IPS-20b (cell line): ENCODE measurements around the gene STAT5B.
"Not testable (repeated sequence)": the region's sequence is repeated elsewhere in the genome, so short reads cannot be mapped to it uniquely, and the experiment has no call there.

Experiments used
- H3K27ac ChIP-seq: one replicate; pipeline ENCODE4 v1.5.1; 2013; ENCODE audit warnings: low read length
- H3K27me3 ChIP-seq: 2 replicates; pipeline ENCODE4 v1.6.1; 2013; ENCODE audit warnings: mild to moderate bottlenecking, low read length, inconsistent platforms; ENCODE audit not compliant: insufficient read depth
- H3K36me3 ChIP-seq: 2 replicates; pipeline ENCODE4 v1.6.1; 2013; ENCODE audit warnings: low read depth, mild to moderate bottlenecking, inconsistent platforms, low read length, moderate library complexity; ENCODE audit not compliant: insufficient read depth
- H3K4me1 ChIP-seq: 2 replicates; pipeline ENCODE4 v1.6.1; 2013; ENCODE audit warnings: mild to moderate bottlenecking, control low read depth, inconsistent platforms, low read length, moderate library complexity; ENCODE audit not compliant: insufficient read depth
- H3K4me3 ChIP-seq: 2 replicates; pipeline ENCODE4 v1.5.1; 2013; ENCODE audit warnings: mild to moderate bottlenecking, low read length, inconsistent platforms
- H3K9ac ChIP-seq: 2 replicates; pipeline ENCODE4 v1.6.1; 2013; ENCODE audit warnings: low read depth, mild to moderate bottlenecking, inconsistent platforms, low read length, moderate library complexity
- H3K9me3 ChIP-seq: 2 replicates; pipeline ENCODE4 v1.6.1; 2013; ENCODE audit warnings: mild to moderate bottlenecking, low read depth, low read length, inconsistent platforms; ENCODE audit not compliant: insufficient read depth

STAT5B gene

GRCh38 chr17:42236760-42237159 is 39.4 kb downstream of the STAT5B start:
- no peaks in the 10 kb centered on the region for H3K36me3 ChIP-seq
- H3K4me1 ChIP-seq = no peaks in the 10 kb centered on the region
- H3K9ac ChIP-seq = no peak overlapping the region
- no peak overlapping the region for H3K27ac ChIP-seq
- no peaks in the 10 kb centered on the region for H3K9me3 ChIP-seq
- no peaks in the 10 kb centered on the region for H3K27me3 ChIP-seq
- no peak overlapping the region for H3K4me3 ChIP-seq

- H3K9ac ChIP-seq = no peak overlapping the region
- no peak overlapping the region for H3K4me3 ChIP-seq
- no peaks in the 10 kb centered on the region for H3K4me1 ChIP-seq
- no peaks in the 10 kb centered on the region for H3K36me3 ChIP-seq
- H3K27me3 ChIP-seq = no peaks in the 10 kb centered on the region
- H3K9me3 ChIP-seq = no peaks in the 10 kb centered on the region; the same call in 1 of the 2 replicates
- no peak overlapping the region for H3K27ac ChIP-seq
These were observed 42.2 kb downstream of the STAT5B start for GRCh38 chr17:42233994-42234393.

- Histone ChIP-seq H3K27me3 (no peaks in the 10 kb centered on the region), H3K4me1 (no peaks in the 10 kb centered on the region), H3K27ac (no peak overlapping the region), H3K9ac (no peak overlapping the region), H3K4me3 (no peak overlapping the region), H3K9me3 (no peaks in the 10 kb centered on the region; the same call in 1 of the 2 replicates), H3K36me3 (no peaks in the 10 kb centered on the region)
These were observed 43.0 kb downstream of the STAT5B start for GRCh38 chr17:42233156-42233555.

- H3K36me3 ChIP-seq = no peaks in the 10 kb centered on the region
- no peaks in the 10 kb centered on the region; the same call in 1 of the 2 replicates for H3K9me3 ChIP-seq
- no peaks in the 10 kb centered on the region for H3K27me3 ChIP-seq
- no peaks in the 10 kb centered on the region for H3K4me1 ChIP-seq
- H3K9ac ChIP-seq = no peak overlapping the region
- no peak overlapping the region for H3K27ac ChIP-seq
- no peak overlapping the region for H3K4me3 ChIP-seq
These were observed 46.0 kb downstream of the STAT5B start for GRCh38 chr17:42230225-42230624.

- no peaks in the 10 kb centered on the region for H3K27me3 ChIP-seq
- H3K4me3 ChIP-seq = no peak overlapping the region
- no peaks in the 10 kb centered on the region; the same call in 1 of the 2 replicates for H3K9me3 ChIP-seq
- no peaks in the 10 kb centered on the region for H3K4me1 ChIP-seq
- no peak overlapping the region for H3K9ac ChIP-seq
- no peak overlapping the region for H3K27ac ChIP-seq
- H3K36me3 ChIP-seq = peaks cover 8% of the 10 kb centered on the region
These were observed 48.1 kb downstream of the STAT5B start for GRCh38 chr17:42227849-42228700.

GRCh38 chr17:42225646-42226045 is 50.5 kb downstream of the STAT5B start:
- Histone ChIP-seq H3K4me3 (no peak overlapping the region), H3K9ac (no peak overlapping the region), H3K4me1 (no peaks in the 10 kb centered on the region), H3K36me3 (peaks cover 23% of the 10 kb centered on the region), H3K9me3 (no peaks in the 10 kb centered on the region; the same call in 1 of the 2 replicates), H3K27ac (no peak overlapping the region), H3K27me3 (no peaks in the 10 kb centered on the region)

- no peak overlapping the region for H3K9ac ChIP-seq
- H3K27ac ChIP-seq = no peak overlapping the region
- H3K36me3 ChIP-seq = peaks cover 23% of the 10 kb centered on the region
- H3K27me3 ChIP-seq = no peaks in the 10 kb centered on the region
- H3K9me3 ChIP-seq = no peaks in the 10 kb centered on the region
- no peaks in the 10 kb centered on the region for H3K4me1 ChIP-seq
- no peak overlapping the region for H3K4me3 ChIP-seq
These were observed 51.5 kb downstream of the STAT5B start for GRCh38 chr17:42224651-42225050.

GRCh38 chr17:42221886-42222745 is 54.1 kb downstream of the STAT5B start:
- Histone ChIP-seq H3K4me3 (no peak overlapping the region), H3K27me3 (no peaks in the 10 kb centered on the region), H3K27ac (no peak overlapping the region), H3K9ac (no peak overlapping the region), H3K36me3 (peaks cover 36% of the 10 kb centered on the region), H3K4me1 (no peaks in the 10 kb centered on the region), H3K9me3 (no peaks in the 10 kb centered on the region)

- not testable (repeated sequence) for H3K4me1 ChIP-seq, H3K9ac ChIP-seq, H3K4me3 ChIP-seq, H3K9me3 ChIP-seq, H3K27ac ChIP-seq, H3K27me3 ChIP-seq
- peaks cover 64% of the 10 kb centered on the region for H3K36me3 ChIP-seq
These were observed 56.9 kb downstream of the STAT5B start for GRCh38 chr17:42219280-42219679.

- Histone ChIP-seq H3K27me3 (no peaks in the 10 kb centered on the region), H3K36me3 (peaks cover 86% of the 10 kb centered on the region), H3K27ac (no peak overlapping the region), H3K9me3 (no peaks in the 10 kb centered on the region), H3K4me3 (no peak overlapping the region), H3K9ac (no peak overlapping the region), H3K4me1 (no peaks in the 10 kb centered on the region)
These were observed 62.0 kb downstream of the STAT5B start for GRCh38 chr17:42214156-42214555.

- Histone ChIP-seq H3K9me3 (no peaks in the 10 kb centered on the region), H3K27me3 (no peaks in the 10 kb centered on the region), H3K4me1 (no peaks in the 10 kb centered on the region), H3K4me3 (no peak overlapping the region), H3K36me3 (peaks cover 86% of the 10 kb centered on the region), H3K27ac (no peak overlapping the region), H3K9ac (no peak overlapping the region)
These were observed 63.8 kb downstream of the STAT5B start for GRCh38 chr17:42212382-42212781.
